Liver (tissue), 3 donors: ENCODE results near the gene MLX.

Source experiments
- ATF3 ChIP-seq: IDR thresholded peaks from 2 replicates; pipeline ENCODE4 v1.6.1; 2016; ENCODE audit warnings: antibody characterized with exemption
- CTCF ChIP-seq: fragments of 150-350 bp; IDR thresholded peaks from 2 replicates; pipeline ENCODE4 v1.5.1; 2017; ENCODE audit warnings: improper control_type of control experiment, low read depth, low read length; ENCODE audit not compliant: missing input control
- EGR1 ChIP-seq, 2 donors: IDR thresholded peaks; 2 replicates each; pipeline ENCODE4 v1.6.1; 2016 to 2018; ENCODE audit warnings: antibody characterized with exemption in 2 of 2, low read depth in 2 of 2
- FOXA1 ChIP-seq: IDR thresholded peaks from 2 replicates; pipeline ENCODE4 v1.6.1; 2016; ENCODE audit warnings: antibody characterized with exemption
- JUND ChIP-seq, 2 donors: IDR thresholded peaks; 2 replicates each; pipeline ENCODE4 v1.6.1; 2016; ENCODE audit warnings: antibody characterized with exemption in 2 of 2
- MAX ChIP-seq: IDR thresholded peaks from 2 replicates; pipeline ENCODE4 v1.6.1; 2016; ENCODE audit warnings: antibody characterized with exemption
- NR2F2 ChIP-seq: IDR thresholded peaks from 2 replicates; pipeline ENCODE4 v1.6.1; 2016; ENCODE audit warnings: antibody characterized with exemption
- RAD21 ChIP-seq, 2 donors: IDR thresholded peaks; 2 replicates each; pipeline ENCODE4 v1.6.1; 2016; ENCODE audit warnings: antibody characterized with exemption in 2 of 2, mild to moderate bottlenecking in 2 of 2
- REST ChIP-seq: IDR thresholded peaks from 2 replicates; pipeline ENCODE4 v1.6.1; 2016; ENCODE audit warnings: antibody characterized with exemption, mild to moderate bottlenecking
- SP1 ChIP-seq: IDR thresholded peaks from 2 replicates; pipeline ENCODE4 v1.6.1; 2018; ENCODE audit warnings: antibody characterized with exemption, mild to moderate bottlenecking
- TAF1 ChIP-seq: conservative IDR thresholded peaks from 2 replicates; pipeline ENCODE4 v1.6.1; 2016; ENCODE audit warnings: antibody characterized with exemption, mild to moderate bottlenecking
- YY1 ChIP-seq: IDR thresholded peaks from 2 replicates; pipeline ENCODE4 v1.6.1; 2016; ENCODE audit warnings: antibody characterized with exemption, mild to moderate bottlenecking
- donor health status: healthy.
- donor health status: healthy.

GRCh38 chr17:42581744-42582270, 14.9 kb downstream of the MLX start:
- TF ChIP-seq CTCF (no peak), JUND (IDR thresholded peaks at IDR 0.05) (no peak), MAX (no peak), REST (no peak), TAF1 (no peak), ATF3 (no peak), RAD21 (IDR thresholded peaks at IDR 0.05) (no peak), NR2F2 (no peak), SP1 (no peak), YY1 (no peak), FOXA1 (no peak), EGR1 (IDR thresholded peaks at IDR 0.05; ENCODE audit: low read depth in 2 of 2) (no peak)
